NCI-H146 treated with DMSO at 0.1 percent for 48 hours (cell line): ENCODE measurements around the gene EHD1.

Experiments
- DNase-seq: peaks from one replicate; lab custom pipeline; 2025; ENCODE audit not compliant: unreplicated experiment; lab: John Stamatoyannopoulos, UW

The EHD1 gene

DNA sequence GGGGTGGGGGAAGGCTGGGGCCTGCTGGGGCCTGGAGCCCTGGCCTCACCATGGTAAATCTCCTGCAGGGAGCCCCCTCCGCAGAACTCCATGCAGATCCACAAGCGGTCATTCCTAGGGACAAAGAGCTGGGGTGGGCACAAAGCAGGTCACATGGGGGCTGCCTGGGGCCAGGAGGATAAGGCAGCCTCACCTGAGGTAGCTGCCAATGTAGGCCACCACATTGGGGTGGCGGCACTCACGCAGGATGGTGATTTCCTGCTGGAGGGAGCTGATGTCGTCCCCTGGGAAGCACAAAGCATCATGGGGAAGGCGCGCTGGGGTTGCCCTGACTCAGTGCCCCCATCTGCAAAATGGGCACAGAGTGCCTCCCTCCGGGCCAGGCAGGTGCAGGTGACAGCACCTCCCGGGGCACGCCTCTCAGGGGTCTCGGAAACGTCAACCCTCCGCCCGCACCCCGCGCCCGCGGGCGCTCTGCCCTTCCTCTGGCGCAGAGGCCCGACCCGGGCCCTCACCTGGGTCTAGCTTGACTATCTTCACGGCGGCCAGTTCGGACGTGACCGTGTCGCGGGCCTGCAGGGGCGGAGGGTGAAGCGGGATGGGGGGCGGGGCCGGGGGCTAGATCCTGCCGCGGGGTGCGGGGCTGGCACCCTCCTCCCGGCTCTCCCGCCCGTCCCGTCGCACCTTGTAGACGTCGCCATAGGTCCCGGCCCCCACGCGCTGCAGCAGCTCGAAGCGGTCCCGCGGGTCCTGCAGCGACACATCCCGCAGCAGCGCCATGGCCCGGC is 75.9 kb downstream of the EHD1 start:
- no peak for DNase-seq
